GM12878 (cell line): Measurements from ENCODE around the gene ZFP64. TPM values are rescaled to one million over a fixed set of nuclear protein-coding genes. Genes with fewer than 3 reads are reported as not detected.

ENCODE experiments used
- BCLAF1 ChIP-seq: fragments of 450-650 bp; IDR thresholded peaks from 2 replicates; pipeline ENCODE4 v1.6.1; 2017; ENCODE audit warnings: antibody characterized with exemption, mild to moderate bottlenecking, moderate library complexity
- BHLHE40 ChIP-seq, 2 experiments: fragments of 450-650 bp in 1 of 2; IDR thresholded peaks; 2 replicates each; pipeline ENCODE4 v1.6.1; 2011 to 2017; ENCODE audit warnings: low read depth in 2 of 2, borderline replicate concordance in 1 of 2, improper control_type of control experiment in 1 of 2, low read length in 1 of 2, mild to moderate bottlenecking in 1 of 2
- BMI1 ChIP-seq: fragments of 450-650 bp; IDR thresholded peaks from 2 replicates; pipeline ENCODE4 v1.6.1; 2016; ENCODE audit warnings: mild to moderate bottlenecking, moderate library complexity, borderline replicate concordance
- BRCA1 ChIP-seq: IDR thresholded peaks from 2 replicates; pipeline ENCODE4 v1.6.1; 2011; ENCODE audit warnings: low read depth, low read length, improper control_type of control experiment
- CBX5 ChIP-seq: sonication (generic); IDR thresholded peaks from 2 replicates; pipeline ENCODE4 v1.6.1; 2016; ENCODE audit warnings: low read depth, moderate library complexity, mild to moderate bottlenecking, inconsistent platforms
- CHD1 ChIP-seq: IDR thresholded peaks from 2 replicates; pipeline ENCODE4 v1.6.1; 2012; ENCODE audit warnings: low read depth, low read length, improper control_type of control experiment
- CREM ChIP-seq: IDR thresholded peaks from 2 replicates; pipeline ENCODE4 v1.6.1; 2014; ENCODE audit warnings: antibody characterized with exemption, low read depth
- GABPA ChIP-seq: IDR thresholded peaks from 2 replicates; pipeline ENCODE4 v1.6.1; 2014; ENCODE audit warnings: antibody characterized with exemption, low read depth, mild to moderate bottlenecking, inconsistent platforms
- GATAD2B ChIP-seq: fragments of 450-650 bp; conservative IDR thresholded peaks from 2 replicates; pipeline ENCODE4 v1.6.1; 2017; ENCODE audit warnings: low read depth, mild to moderate bottlenecking, moderate library complexity
- HCFC1 ChIP-seq: fragments of 150-350 bp; IDR thresholded peaks from 2 replicates; pipeline ENCODE4 v1.6.1; 2014; ENCODE audit warnings: low read length
- JUNB ChIP-seq: IDR thresholded peaks from 2 replicates; pipeline ENCODE4 v1.6.1; 2016; ENCODE audit warnings: antibody characterized with exemption, mild to moderate bottlenecking
- MAX ChIP-seq: IDR thresholded peaks from 2 replicates; pipeline ENCODE4 v1.6.1; 2012; ENCODE audit warnings: low read depth, low read length, improper control_type of control experiment
- PRDM15 ChIP-seq: fragments of 450-650 bp; formaldehyde crosslinking; IDR thresholded peaks from 2 replicates; pipeline ENCODE4 v1.4.0; 2020; ENCODE audit warnings: mild to moderate bottlenecking, moderate library complexity
- SKIL ChIP-seq: fragments of 450-650 bp; IDR thresholded peaks from 2 replicates; pipeline ENCODE4 v1.6.1; 2017; ENCODE audit warnings: mild to moderate bottlenecking, low read depth, inconsistent platforms; ENCODE audit not compliant: poor library complexity, severe bottlenecking
- SMAD5 ChIP-seq: IDR thresholded peaks from 2 replicates; pipeline ENCODE4 v1.6.1; 2016; ENCODE audit warnings: antibody characterized with exemption, low read depth
- SREBF1 ChIP-seq: IDR thresholded peaks from 2 replicates; pipeline ENCODE4 v1.6.1; 2012; ENCODE audit warnings: mild to moderate bottlenecking, low read length
- SUPT20H ChIP-seq: IDR thresholded peaks from 2 replicates; pipeline ENCODE4 v1.6.1; 2011; ENCODE audit warnings: low read depth, mild to moderate bottlenecking, low read length, moderate library complexity, borderline replicate concordance; ENCODE audit not compliant: control insufficient read depth
- ZBTB33 ChIP-seq: fragments of 450-650 bp; IDR thresholded peaks from 2 replicates; pipeline ENCODE4 v1.6.1; 2017; ENCODE audit warnings: mild to moderate bottlenecking
- ZZZ3 ChIP-seq: IDR thresholded peaks from 2 replicates; pipeline ENCODE4 v1.6.1; 2011; ENCODE audit warnings: low read depth; ENCODE audit not compliant: control insufficient read depth, insufficient read length
- polyA plus RNA-seq, 11 experiments: library from polyadenylated mRNA; depleted of rRNA in 4 of 11; unstranded in 6 of 11; stranded (reverse) in 5 of 11; fragments of >200 nt; fragmentation: Nextera tagmentation in 4 of 11; fragmentation: Illumina TruSeq in 1 of 11; extraction: Ambion mirVana in 4 of 11; extraction: Trizol in 1 of 11; gene quantifications; 1 replicate in 1 of 11; 2 replicates in 10 of 11; pipeline versions ENCODE4 v1.2.1 to v1.2.3, GENCODE V29; 2011 to 2016; ENCODE audit warnings: inconsistent platforms in 2 of 11, missing spikeins in 2 of 11, low read depth in 1 of 11
- total RNA-seq, 4 experiments: library from RNA; depleted of rRNA in 3 of 4; stranded (reverse); fragments of >200 nt in 3 of 4; fragmentation: Illumina TruSeq in 1 of 4; extraction: Trizol in 1 of 4; gene quantifications; 2 replicates each; pipeline versions ENCODE4 v1.2.1 to v1.2.3, GENCODE V29; 2013 to 2021

ZFP64 gene
- total and polyA plus RNA-seq, 10 of the 15 experiments (the other 5 are each of a cell fraction or from before 2014, with no cell fraction given) = 2.3 to 21.8 (median 11.8) TPM

- TF ChIP-seq ZZZ3 (no peak), CBX5 (no peak), BMI1 (no peak), BRCA1 (no peak), SMAD5 (no peak), JUNB (no peak), SREBF1 (no peak), ZBTB33 (no peak), GATAD2B (peak; percentile 91), GABPA (no peak), CHD1 (no peak), SKIL (no peak), BCLAF1 (0 out of 2 replicates have a peak, but pooled peaks have one; percentile 55), MAX (peak; percentile 12; the same call in 1 of the 2 replicates), PRDM15 (CRISPR knock-in tag) (no peak), SUPT20H (no peak), BHLHE40 (IDR thresholded peaks at IDR 0.05; ENCODE audit: borderline replicate concordance in 1 of 2, low read depth in 2 of 2, low read length in 1 of 2) (peak in 1 of 2 experiments; percentile 87; a peak in 2 of 4 replicates), CREM (no peak), HCFC1 (no peak)
Observed at GRCh38 chr20:52191916-52192718, 538 bp upstream of the ZFP64 start (continued).
